ENCODE data around the gene PHOSPHO1.

DNA sequence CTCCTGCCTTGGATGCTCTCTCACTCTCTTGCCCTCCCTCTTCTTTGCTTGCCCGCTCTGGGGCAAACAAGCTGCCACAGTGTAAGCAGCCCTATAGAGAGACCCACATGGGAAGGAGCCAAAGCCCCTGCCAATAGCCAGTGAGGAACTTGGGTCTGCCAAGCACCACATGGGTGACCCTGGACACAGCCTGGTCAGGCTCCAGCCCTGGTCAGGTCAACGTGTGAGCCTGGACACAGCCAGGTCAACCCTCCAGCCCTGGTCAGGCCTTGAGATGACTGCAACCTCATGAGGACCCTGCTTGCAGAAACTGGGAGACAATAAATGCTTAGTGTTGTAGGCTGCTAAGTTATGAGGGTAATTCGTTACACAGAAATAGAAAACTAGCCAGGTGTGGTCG is 14.3 kb upstream of the PHOSPHO1 start:
- TF ChIP-seq CTCF (conservative IDR thresholded peaks at IDR 0.05; ENCODE audit: low read depth, low read length) (no peak), EZH2 (IDR thresholded peaks at IDR 0.05; ENCODE audit: low read length, unreplicated experiment) (no peak), EZH2phosphoT487 (IDR thresholded peaks at IDR 0.05; ENCODE audit: borderline replicate concordance, low read length) (no peak)

Measured in PC-3 (cell line).